Activated effector memory CD4-positive, alpha-beta T cell treated with Interleukin-2 at 50 U/mL for 16 hours (primary cell): ENCODE results near the gene JAM2.
A peak's percentile ranks its signal among the peaks of the same experiment; 100 is the strongest.
"Not testable (repeated sequence)": the region's sequence is repeated elsewhere in the genome, so short reads cannot be mapped to it uniquely, and the experiment has no call there.

Experiments used
- DNase-seq: peaks from one replicate; pipeline ENCODE4 v3.0.0-alpha.2; 2020

Gene JAM2

GRCh38 chr21:25638660-25639550, at the start of gene JAM2:
Gene JAM2, plus strand, starts transcription at chr21:25639258. Its CDS starts 564 bp downstream, at chr21:25639822.
- DNase-seq: peak; percentile 1

GRCh38 chr21:25589887-25590286, 49.2 kb upstream of the JAM2 start:
- no peak for DNase-seq

GRCh38 chr21:25607151-25608043, 31.7 kb upstream of the JAM2 start, which contains the start of gene MRPL39:
Gene MRPL39, minus strand, starts transcription at chr21:25607481. Its CDS starts 6 bp downstream, at chr21:25607475.
- peak; percentile 81 for DNase-seq

GRCh38 chr21:25608044-25608737, 30.9 kb upstream of the JAM2 start:
- peak; percentile 66 for DNase-seq

GRCh38 chr21:25614441-25614840, 24.6 kb upstream of the JAM2 start:
- DNase-seq: no peak

GRCh38 chr21:25615880-25616279, 23.2 kb upstream of the JAM2 start:
- DNase-seq: no peak

GRCh38 chr21:25619198-25619597, 19.9 kb upstream of the JAM2 start:
- no peak for DNase-seq

- DNase-seq: no peak
Observed at GRCh38 chr21:25624511-25624910, 14.5 kb upstream of the JAM2 start.

- no peak for DNase-seq
Observed at GRCh38 chr21:25625036-25625435, 14.0 kb upstream of the JAM2 start.

GRCh38 chr21:25625776-25626555, 13.1 kb upstream of the JAM2 start:
- DNase-seq: not testable (repeated sequence)

- no peak for DNase-seq
Observed at GRCh38 chr21:25626757-25627156, 12.3 kb upstream of the JAM2 start.

- DNase-seq: no peak
Observed at GRCh38 chr21:25632296-25632695, 6.8 kb upstream of the JAM2 start.

GRCh38 chr21:25635310-25635709, 3.7 kb upstream of the JAM2 start:
- DNase-seq: no peak

- DNase-seq: no peak
Observed at GRCh38 chr21:25636727-25637126, 2.3 kb upstream of the JAM2 start.

GRCh38 chr21:25637851-25638659, 1.0 kb upstream of the JAM2 start:
- no peak for DNase-seq

- peak; percentile 14 for DNase-seq
Observed at GRCh38 chr21:25639551-25640201, 618 bp downstream of the JAM2 start.

GRCh38 chr21:25640202-25640942, 1.3 kb downstream of the JAM2 start:
- no peak for DNase-seq

- no peak for DNase-seq
Observed at GRCh38 chr21:25640943-25641292, 1.9 kb downstream of the JAM2 start.

- DNase-seq: no peak
Observed at GRCh38 chr21:25643486-25643885, 4.4 kb downstream of the JAM2 start.

GRCh38 chr21:25646474-25646873, 7.4 kb downstream of the JAM2 start:
- DNase-seq: no peak
